ENCODE measurements around the gene C1QTNF3.

C1QTNF3 gene

DNA sequence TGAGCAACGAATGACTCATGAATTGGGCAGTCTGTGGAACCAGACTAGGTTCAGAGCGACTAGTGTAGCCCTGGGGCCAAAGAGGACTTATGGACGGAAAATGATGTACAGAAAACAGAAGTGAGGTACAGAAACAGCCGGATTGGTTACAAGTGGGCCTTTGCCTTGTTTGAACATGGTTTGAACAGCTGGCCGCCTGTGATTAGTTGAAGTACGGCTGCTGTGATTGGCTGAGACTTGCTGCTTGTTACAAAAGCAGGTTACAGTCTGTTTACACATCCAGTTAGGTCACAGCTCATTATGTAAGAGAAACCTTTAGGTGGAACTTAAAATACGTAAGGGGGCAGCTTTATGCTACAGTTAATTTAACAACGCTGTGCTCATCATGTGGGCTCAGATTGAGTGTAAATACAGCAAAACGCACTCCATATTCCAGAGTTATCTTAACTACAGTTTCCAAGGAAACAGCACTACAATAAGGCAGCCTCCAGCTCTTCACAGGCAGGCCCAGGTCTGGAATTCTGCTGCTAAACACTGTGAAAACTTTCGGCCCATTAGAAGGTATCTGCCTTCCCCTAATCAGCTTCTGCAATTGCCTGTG lies 41.7 kb downstream of the C1QTNF3 start:
- DNase-seq (ENCODE audit: low read depth in 2 of 3, low spot score in 1 of 3): no peak

- no peak for DNase-seq (ENCODE audit: low read depth in 2 of 3, low spot score in 1 of 3)
Measured at GRCh38 chr5:33999978-34000377, 43.0 kb downstream of the C1QTNF3 start.

DNA sequence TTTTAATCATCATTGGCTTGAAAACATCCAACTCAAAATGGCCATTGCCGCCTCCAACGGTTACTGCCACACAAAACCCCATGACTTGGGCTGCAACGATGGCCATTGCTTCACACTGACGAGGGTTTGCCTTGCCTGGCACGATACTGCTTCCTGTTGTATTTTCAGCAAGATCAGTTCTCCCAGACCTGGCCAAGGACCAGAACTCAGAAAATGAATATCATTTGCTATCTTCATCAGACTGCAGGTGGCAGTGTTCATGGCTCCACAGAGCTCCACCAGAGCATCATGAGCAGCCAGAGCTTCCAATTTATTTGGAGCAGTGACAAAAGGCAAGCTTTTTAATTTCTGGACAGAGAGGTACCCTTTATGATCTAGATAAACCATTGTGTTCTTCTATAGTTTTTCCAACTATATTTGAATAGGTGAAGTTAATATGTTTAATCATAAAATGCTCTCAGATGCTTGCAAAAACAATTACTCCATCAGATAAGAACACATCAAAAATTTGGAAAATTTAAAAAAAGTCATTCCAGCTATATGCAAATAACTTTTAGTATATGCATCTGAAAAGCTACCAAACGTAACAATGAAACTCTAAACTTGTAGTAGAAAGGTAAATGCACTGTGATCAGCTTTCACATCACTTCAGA lies 45.6 kb downstream of the C1QTNF3 start:
- DNase-seq (ENCODE audit: low read depth in 2 of 3, low spot score in 1 of 3): no peak

- no peak for DNase-seq (ENCODE audit: low read depth in 2 of 3, low spot score in 1 of 3)
Measured at GRCh38 chr5:33995865-33996264, 47.1 kb downstream of the C1QTNF3 start.

- no peak for DNase-seq (ENCODE audit: low read depth in 2 of 3, low spot score in 1 of 3)
Measured at GRCh38 chr5:33994845-33995244, 48.2 kb downstream of the C1QTNF3 start.

- no peak for DNase-seq (ENCODE audit: low read depth in 2 of 3, low spot score in 1 of 3)
Measured at GRCh38 chr5:33992864-33993263, 50.1 kb downstream of the C1QTNF3 start.

- no peak for DNase-seq (ENCODE audit: low read depth in 2 of 3, low spot score in 1 of 3)
Measured at GRCh38 chr5:33985447-33985846, 57.6 kb downstream of the C1QTNF3 start.

DNA sequence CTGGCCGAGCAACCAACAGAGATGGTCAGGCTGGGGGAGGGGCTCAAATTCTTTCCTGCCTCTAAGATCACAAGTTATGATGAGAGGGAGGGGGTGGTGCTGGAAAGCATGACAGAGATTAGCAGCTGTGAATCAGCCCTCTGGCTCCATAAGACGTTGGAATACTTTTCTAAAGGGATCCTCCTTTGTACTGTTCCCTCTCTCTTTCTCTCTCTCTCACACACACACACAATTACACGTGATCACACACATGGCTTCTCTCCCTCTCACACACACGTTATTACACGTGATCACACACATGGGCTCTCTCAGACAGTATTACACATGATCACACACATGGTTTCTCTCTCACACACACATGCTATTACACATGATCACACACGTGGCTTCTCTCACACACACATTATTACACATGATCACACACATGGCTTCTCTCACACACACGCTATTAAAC lies 58.3 kb downstream of the C1QTNF3 start, which contains the start of gene SLC45A2:
SLC45A2 (minus strand) TSS at position 23 of the 454 bp plus-strand sequence. CDS start 110 bp downstream, outside the sequence.
- no peak for DNase-seq (ENCODE audit: low read depth in 2 of 3, low spot score in 1 of 3)

DNA sequence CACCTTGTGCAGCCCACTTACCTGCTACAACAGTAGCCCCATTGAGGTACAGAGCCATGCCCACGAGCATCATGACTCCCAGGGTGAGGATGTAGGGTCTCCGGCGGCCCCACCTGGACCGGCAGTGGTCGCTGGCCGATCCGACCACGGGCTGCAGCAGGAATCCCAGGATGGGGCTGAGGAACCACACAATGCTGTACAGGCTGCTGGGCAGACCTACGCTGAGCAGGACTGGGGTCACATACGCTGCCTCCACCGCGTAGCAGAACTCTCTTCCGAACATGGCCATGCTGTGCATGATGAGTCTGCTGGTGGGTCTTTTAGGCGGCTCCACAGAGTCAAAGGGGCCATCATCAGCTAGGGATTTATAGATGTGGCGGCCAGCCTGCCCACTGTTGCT lies 58.8 kb downstream of the C1QTNF3 start:
- no peak for DNase-seq (ENCODE audit: low read depth in 2 of 3, low spot score in 1 of 3)

DNA sequence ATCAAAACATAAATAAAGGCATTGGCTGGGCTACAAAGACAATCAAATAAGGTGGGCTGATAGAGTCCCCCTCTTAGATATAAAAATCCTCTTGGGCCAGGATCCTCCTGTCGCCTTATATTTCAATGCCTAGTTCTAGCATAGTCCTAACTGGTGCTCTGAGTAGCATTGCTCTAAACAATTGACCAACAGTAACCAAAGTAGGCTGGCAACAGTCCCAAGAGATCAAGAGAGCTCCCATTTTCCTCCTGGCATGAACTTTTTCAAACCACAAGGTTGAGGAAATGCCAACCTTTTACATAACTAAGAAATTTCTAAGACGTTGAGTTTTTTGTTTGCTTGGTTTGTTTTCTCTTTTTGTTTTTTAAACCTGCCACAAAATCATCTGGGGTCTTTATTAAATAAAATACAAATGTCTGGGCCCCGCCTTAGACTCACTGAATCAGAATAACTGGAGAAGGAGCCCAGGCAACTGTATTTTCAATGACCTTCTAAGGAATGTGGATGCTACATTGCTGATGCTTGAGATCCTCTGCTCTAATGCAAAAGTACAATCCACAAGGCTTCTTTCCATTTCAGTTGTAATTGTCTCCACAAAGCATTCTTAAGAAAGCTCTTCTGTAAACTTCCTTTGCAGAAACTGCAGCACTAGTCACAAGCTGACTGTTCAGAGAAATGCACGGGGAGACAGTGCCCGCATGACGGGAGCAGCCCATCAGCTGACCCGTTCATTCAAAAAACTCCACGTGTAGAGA lies 61.4 kb downstream of the C1QTNF3 start:
- DNase-seq (ENCODE audit: low read depth in 2 of 3, low spot score in 1 of 3): no peak

GRCh38 chr5:33980030-33980429 lies 63.0 kb downstream of the C1QTNF3 start:
- no peak for DNase-seq (ENCODE audit: low read depth in 2 of 3, low spot score in 1 of 3)

DNA sequence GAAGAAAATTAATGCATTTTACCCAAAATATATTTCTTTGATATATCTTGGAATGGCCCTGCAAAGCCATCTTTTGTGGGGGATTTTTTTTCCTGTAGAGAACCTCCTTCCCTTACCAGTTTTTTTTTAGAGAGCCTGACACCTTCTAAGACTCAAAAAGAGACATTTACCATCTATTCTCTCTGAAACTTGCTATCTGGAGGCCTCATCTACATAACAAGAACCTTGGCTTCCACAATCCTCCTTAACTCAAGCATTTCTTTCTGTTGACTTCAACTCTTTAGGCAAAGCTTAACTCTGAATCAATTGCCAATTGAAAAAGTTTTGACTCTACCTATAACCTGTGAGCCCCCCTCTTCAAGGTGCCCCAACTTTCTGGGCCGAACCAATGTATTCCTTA lies 64.7 kb downstream of the C1QTNF3 start:
- DNase-seq (ENCODE audit: low read depth in 2 of 3, low spot score in 1 of 3): no peak

- no peak for DNase-seq (ENCODE audit: low read depth in 2 of 3, low spot score in 1 of 3)
Measured at GRCh38 chr5:33976307-33976706, 66.7 kb downstream of the C1QTNF3 start.

- no peak for DNase-seq (ENCODE audit: low read depth in 2 of 3, low spot score in 1 of 3)
Measured at GRCh38 chr5:33975852-33976251, 67.2 kb downstream of the C1QTNF3 start.

DNA sequence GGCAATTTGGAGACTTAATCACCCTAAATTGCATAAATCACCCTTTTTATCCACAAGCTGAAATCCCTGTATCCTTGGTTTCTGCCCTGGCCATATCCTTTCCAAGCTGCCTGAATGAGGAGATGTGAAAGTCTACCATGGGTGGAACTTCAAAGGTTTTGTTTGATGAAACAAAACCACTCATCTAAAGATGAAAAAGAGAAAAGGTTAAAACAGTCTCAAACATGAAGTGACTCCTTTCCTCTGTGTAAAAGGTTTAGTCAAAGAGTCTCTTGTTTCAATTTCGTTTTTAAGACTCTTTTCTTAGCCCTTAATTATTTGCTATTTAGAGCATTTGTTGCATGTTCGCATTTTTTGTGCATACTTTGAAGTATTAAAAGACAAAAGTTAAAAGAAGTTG lies 69.7 kb downstream of the C1QTNF3 start:
- no peak for DNase-seq (ENCODE audit: low read depth in 2 of 3, low spot score in 1 of 3)

GRCh38 chr5:33969572-33970452 lies 73.2 kb downstream of the C1QTNF3 start:
- DNase-seq (ENCODE audit: low read depth in 2 of 3, low spot score in 1 of 3): no peak

GRCh38 chr5:33968211-33969005 lies 74.6 kb downstream of the C1QTNF3 start:
- no peak for DNase-seq (ENCODE audit: low read depth in 2 of 3, low spot score in 1 of 3)
